Lower lobe of right lung (tissue), 2 donors: ENCODE measurements around the gene CACNA1E. TPM values are rescaled to one million over a fixed set of nuclear protein-coding genes. Genes with fewer than 3 reads are reported as not detected.
A peak's percentile ranks its signal among the peaks of the same experiment; 100 is the strongest.

Experiments
- ATAC-seq, 2 donors: fragments of 200-7000 bp; cut with Tn5 transposase; one replicate each; pipeline ENCODE4 v1.9.1; 2020 to 2022; ENCODE audit warnings: mild to moderate bottlenecking in 2 of 2, moderate library complexity in 2 of 2
- DNase-seq: peaks from one replicate; pipeline ENCODE4 v3.0.0-alpha.2; 2020
- H3K27ac ChIP-seq: fragments of 200-600 bp; one replicate; pipeline ENCODE4 v1.8.0; 2022
- H3K27me3 ChIP-seq: fragments of 200-600 bp; one replicate; pipeline ENCODE4 v1.8.0; 2022; ENCODE audit warnings: low read depth
- H3K36me3 ChIP-seq: fragments of 200-600 bp; one replicate; pipeline ENCODE4 v1.8.0; 2022; ENCODE audit warnings: mild to moderate bottlenecking
- H3K4me1 ChIP-seq: fragments of 200-600 bp; one replicate; pipeline ENCODE4 v1.8.0; 2022
- H3K4me3 ChIP-seq: fragments of 200-600 bp; one replicate; pipeline ENCODE4 v1.8.0; 2022; ENCODE audit warnings: mild to moderate bottlenecking
- H3K9me3 ChIP-seq: fragments of 200-600 bp; one replicate; pipeline ENCODE4 v1.8.0; 2022
- intact Hi-C: fragments of 100-400 bp; cut with DNase I; formaldehyde crosslinking; loops from one replicate; pipeline ENCODE4 v1.11.0; 2022
- total RNA-seq: library from RNA; stranded (reverse); fragmentation: NEBNext Ultra II Directional; extraction: Animal tissue kit (Norgen Biotek cat#: 25700); gene quantifications from one replicate; pipeline ENCODE4 v1.2.1, GENCODE V29; 2021
- TF ChIP-seq, protein P1 (sequence below): fragments of 200-600 bp; IDR thresholded peaks from one replicate; pipeline ENCODE4 v1.8.0; 2022; ENCODE audit warnings: antibody characterized with exemption, mild to moderate bottlenecking
- donor health status: DM: no; HTN: yes; CAD: no; lungs with severe emphysema.

CACNA1E gene
- total RNA-seq, 1 donor from 2014 or later, result 0.27 TPM

DNA sequence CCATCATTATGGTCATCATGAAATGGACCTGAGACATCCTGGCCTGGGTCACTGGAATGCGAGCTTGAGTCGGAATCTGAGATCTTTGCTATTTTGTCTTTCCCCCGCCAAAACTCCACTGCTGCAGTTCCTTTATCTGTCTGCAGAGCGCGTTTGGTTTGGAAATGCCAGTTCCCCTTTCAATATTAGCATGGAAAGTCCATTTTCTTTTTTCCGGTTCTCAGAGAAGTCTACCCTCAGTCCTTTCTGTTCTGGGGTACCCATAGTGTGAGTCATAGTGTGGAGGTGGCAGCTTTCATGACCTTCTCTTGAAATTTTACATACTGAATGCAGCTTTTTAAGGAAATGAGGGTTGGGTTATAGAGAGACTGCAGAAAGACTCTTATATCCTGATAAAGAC lies 14.6 kb downstream of the CACNA1E start:
- Histone ChIP-seq H3K4me1 (no peaks in the 10 kb centered on the region), H3K9me3 (no peaks in the 10 kb centered on the region), H3K27me3 (peaks cover 2% of the 10 kb centered on the region), H3K4me3 (no peak overlapping the region), H3K36me3 (no peaks in the 10 kb centered on the region), H3K27ac (no peak overlapping the region)
- intact Hi-C loops, result no loop called here
- DNase-seq, result no peak
- TF ChIP-seq, protein P1, sequence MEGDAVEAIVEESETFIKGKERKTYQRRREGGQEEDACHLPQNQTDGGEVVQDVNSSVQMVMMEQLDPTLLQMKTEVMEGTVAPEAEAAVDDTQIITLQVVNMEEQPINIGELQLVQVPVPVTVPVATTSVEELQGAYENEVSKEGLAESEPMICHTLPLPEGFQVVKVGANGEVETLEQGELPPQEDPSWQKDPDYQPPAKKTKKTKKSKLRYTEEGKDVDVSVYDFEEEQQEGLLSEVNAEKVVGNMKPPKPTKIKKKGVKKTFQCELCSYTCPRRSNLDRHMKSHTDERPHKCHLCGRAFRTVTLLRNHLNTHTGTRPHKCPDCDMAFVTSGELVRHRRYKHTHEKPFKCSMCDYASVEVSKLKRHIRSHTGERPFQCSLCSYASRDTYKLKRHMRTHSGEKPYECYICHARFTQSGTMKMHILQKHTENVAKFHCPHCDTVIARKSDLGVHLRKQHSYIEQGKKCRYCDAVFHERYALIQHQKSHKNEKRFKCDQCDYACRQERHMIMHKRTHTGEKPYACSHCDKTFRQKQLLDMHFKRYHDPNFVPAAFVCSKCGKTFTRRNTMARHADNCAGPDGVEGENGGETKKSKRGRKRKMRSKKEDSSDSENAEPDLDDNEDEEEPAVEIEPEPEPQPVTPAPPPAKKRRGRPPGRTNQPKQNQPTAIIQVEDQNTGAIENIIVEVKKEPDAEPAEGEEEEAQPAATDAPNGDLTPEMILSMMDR, result no peak
- no peak for ATAC-seq

DNA sequence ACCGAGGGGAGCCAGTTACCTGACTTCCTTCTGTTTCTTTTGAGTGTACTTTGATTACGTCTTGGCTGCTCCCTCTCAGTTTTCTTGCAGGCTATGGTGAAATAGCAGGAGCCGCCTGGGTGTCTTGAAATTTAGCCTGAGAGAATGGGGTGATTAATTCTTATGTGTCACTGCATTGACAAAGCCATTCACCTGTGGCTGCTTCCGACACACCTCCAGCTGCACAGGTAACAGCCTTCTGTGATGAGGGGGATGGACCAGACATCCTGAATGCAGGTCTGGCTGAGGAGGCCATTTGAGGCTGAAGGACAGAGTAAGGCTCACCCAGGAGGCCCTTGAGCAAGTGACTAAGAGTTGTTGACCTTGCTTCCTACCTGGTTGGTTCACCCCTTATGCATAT lies 16.5 kb downstream of the CACNA1E start:
- ATAC-seq (no peak), DNase-seq (no peak)
- H3K9me3 ChIP-seq, result no peaks in the 10 kb centered on the region
- H3K27ac ChIP-seq, result no peak overlapping the region
- no peaks in the 10 kb centered on the region for H3K36me3 ChIP-seq
- H3K4me1 ChIP-seq, result no peaks in the 10 kb centered on the region
- TF ChIP-seq, protein P1, result no peak
- no peak overlapping the region for H3K4me3 ChIP-seq
- H3K27me3 ChIP-seq, result no peaks in the 10 kb centered on the region
- intact Hi-C loops, result no loop called here

DNA sequence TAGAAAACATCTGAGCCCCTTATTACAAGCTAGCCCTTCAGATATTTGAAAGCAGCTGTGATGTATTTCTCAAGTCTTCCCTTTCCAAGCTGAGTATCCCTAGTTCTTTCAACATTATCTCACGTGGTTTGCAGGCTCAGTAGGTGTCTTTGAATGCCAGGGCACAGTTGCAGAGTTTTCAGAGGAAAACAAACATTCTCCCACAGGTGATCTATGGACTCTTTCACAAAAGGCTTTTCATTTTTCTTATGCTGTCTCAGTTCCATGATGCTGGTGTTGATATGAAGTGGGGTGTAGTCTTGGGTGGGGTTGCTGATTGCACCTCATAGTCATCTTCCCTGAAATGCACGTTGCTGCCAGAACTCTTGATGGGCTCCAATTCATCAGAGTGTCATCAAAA lies 17.3 kb downstream of the CACNA1E start:
- no peak overlapping the region for H3K4me3 ChIP-seq
- DNase-seq, result no peak
- H3K27ac ChIP-seq, result no peak overlapping the region
- intact Hi-C loops, result no loop called here
- TF ChIP-seq, protein P1, result no peak
- no peaks in the 10 kb centered on the region for H3K27me3 ChIP-seq
- no peaks in the 10 kb centered on the region for H3K4me1 ChIP-seq
- H3K36me3 ChIP-seq, result no peaks in the 10 kb centered on the region
- no peak for ATAC-seq
- no peaks in the 10 kb centered on the region for H3K9me3 ChIP-seq

DNA sequence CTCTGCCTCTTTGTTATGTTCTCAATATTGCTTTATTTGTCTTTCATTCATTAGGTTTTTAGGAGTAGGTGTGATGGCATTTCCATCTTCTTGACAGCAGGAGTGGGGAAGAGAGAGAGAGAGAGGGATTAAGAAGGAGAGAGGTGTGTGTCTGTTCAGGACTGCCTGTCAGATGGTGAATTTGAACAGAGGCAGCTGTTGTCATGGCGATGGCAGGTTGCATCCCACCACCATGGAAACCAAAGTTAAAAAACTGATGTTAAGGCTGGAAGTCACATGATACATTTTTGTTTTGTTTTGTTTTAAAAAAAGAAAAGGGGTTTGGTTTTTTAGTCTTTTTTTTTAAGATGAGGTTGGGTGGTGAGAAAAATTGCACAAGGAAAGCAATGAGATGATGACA lies 18.3 kb downstream of the CACNA1E start:
- Histone ChIP-seq H3K27me3 (no peaks in the 10 kb centered on the region), H3K4me3 (no peak overlapping the region), H3K4me1 (no peaks in the 10 kb centered on the region), H3K27ac (no peak overlapping the region), H3K9me3 (no peaks in the 10 kb centered on the region), H3K36me3 (no peaks in the 10 kb centered on the region)
- DNase-seq, result no peak
- TF ChIP-seq, protein P1, result no peak
- intact Hi-C loops, result no loop called here
- no peak for ATAC-seq

DNA sequence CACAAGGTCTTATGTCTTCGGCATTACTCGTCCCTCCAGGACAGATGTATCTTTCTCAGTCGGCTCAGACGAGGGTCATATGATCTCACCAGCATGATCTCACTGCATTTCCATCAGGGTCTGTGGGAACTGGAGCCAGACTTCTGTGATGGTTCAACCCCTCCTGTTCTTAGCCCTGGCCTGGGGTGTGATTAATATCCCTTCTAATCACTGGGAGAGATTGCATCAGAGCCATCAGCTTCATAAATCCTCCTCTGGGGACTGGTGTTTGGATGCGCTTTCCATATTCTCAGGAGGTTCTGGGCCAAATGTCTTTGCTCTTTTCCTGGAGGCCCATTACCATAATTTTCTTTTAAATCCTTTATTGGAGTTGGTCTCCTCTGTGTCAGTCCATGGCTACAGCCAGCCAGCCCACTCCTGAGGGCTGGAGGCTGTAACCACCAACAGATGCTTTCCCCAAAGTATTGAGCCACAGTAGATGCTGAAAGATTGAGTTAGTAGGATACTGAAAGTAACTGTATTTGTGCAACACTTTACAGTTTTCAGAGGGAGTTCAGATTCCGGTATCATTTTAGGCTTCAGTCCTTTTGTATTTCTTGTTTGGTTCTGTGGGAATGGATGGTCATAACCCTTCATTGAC lies 20.0 kb downstream of the CACNA1E start:
- no peaks in the 10 kb centered on the region for H3K4me1 ChIP-seq
- H3K9me3 ChIP-seq, result no peaks in the 10 kb centered on the region
- ATAC-seq (peak; percentile 26 to 46), DNase-seq (no peak)
- TF ChIP-seq, protein P1, result no peak
- intact Hi-C loops, result no loop called here
- H3K36me3 ChIP-seq, result no peaks in the 10 kb centered on the region
- no peaks in the 10 kb centered on the region for H3K27me3 ChIP-seq
- no peak overlapping the region for H3K4me3 ChIP-seq
- H3K27ac ChIP-seq, result no peak overlapping the region
